Stimulated activated naive B cell treated with anti-CD40 and anti-IgM and Interleukin-4, amounts not matched to agents 10 μg/mL and 1 μg/mL and 100 μg/mL, for 72 hours (primary cell): ENCODE data around the gene PRMT7.

ENCODE experiments used
- ATAC-seq, 2 donors: fragments of 150-1000 bp; cut with Tn5 transposase; replicated peaks; 2 replicates each; pipeline ENCODE4 v1.10.0; 2021; ENCODE audit warnings: moderate library complexity in 1 of 2
- DNase-seq: peaks from one replicate; pipeline ENCODE4 v3.0.0; 2021
- H3K27ac Mint-ChIP-seq: one replicate; pipeline ENCODE4 v1.8.0; 2022; ENCODE audit warnings: mild to moderate bottlenecking, mixed read lengths
- H3K27me3 Mint-ChIP-seq, 2 donors: one replicate each; pipeline ENCODE4 v1.8.0; 2022; ENCODE audit warnings: mixed read lengths in 2 of 2
- H3K36me3 Mint-ChIP-seq, 2 donors: one replicate each; pipeline ENCODE4 v1.8.0; 2022; ENCODE audit warnings: mixed read lengths in 2 of 2, mild to moderate bottlenecking in 1 of 2
- H3K4me1 Mint-ChIP-seq, 2 donors: one replicate each; pipeline ENCODE4 v1.8.0; 2022; ENCODE audit warnings: mixed read lengths in 2 of 2, mild to moderate bottlenecking in 1 of 2
- H3K4me3 Mint-ChIP-seq, 2 donors: one replicate each; pipeline ENCODE4 v1.8.0; 2022; ENCODE audit warnings: mild to moderate bottlenecking in 2 of 2, mixed read lengths in 2 of 2, moderate library complexity in 1 of 2
- H3K9me3 Mint-ChIP-seq, 2 donors: one replicate each; pipeline ENCODE4 v1.8.0; 2022; ENCODE audit warnings: mixed read lengths in 2 of 2, mild to moderate bottlenecking in 1 of 2

Gene PRMT7

DNA sequence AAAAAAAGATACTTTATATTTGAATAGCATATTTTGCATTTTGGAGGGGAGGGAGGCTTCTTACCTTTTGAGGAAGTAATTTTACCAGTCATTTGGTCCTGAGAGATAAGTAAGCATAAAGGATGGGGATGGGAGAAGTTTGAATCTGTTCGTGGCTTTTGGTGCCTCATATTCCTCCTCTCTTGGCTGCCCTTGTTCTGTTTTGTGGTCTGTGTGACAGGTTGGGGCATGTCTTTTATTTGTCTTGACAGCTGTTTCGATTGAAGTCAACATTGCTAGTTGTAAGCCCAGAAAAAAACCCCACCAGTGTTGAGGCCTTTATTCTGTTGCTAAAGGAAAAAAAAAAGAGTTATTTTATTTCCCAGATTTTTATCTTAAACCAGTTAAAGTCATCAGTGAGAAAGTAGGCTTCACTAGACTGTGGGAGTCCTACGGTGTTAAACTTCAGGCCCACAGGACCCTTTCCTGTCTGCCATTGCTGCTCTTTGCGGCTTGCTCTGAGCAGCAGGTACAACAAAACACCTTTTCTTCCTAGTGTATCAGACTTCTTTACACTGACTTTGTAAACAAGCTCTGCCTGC, 35.1 kb upstream of the PRMT7 start:
- H3K9me3 Mint-ChIP-seq = no peaks in the 10 kb centered on the region
- H3K4me1 Mint-ChIP-seq = peaks cover 35 to 60% of the 10 kb centered on the region in 2 donors
- H3K4me3 Mint-ChIP-seq = peak overlapping the region in 1 of 2 donors; percentile 63
- DNase-seq = peak; percentile 54
- H3K27me3 Mint-ChIP-seq = no peaks in the 10 kb centered on the region
- H3K27ac Mint-ChIP-seq = peak overlapping the region; percentile 65
- peak; percentile 99 for ATAC-seq
- H3K36me3 Mint-ChIP-seq = peaks cover 38 to 43% of the 10 kb centered on the region in 2 donors

DNA sequence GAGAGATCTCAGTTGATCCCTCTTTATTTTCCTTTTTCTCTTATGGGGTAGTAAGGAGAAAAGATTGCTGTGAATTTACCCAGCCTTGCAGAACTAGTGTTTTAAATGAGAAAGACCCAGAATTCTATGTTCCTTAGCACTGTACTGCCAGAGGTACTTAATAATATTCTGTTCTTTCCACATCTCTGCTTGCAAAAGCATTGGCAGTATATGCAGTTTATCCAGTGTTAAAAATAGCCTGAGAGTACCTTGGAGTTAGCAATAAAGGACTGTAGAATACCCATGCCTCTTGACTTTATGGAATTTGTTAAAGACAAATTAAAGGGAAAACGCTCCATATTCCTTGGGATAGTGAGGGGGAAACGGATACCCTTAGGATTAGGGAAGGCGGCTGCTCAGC, 34.6 kb upstream of the PRMT7 start:
- ATAC-seq = no peak
- Mint-ChIP-seq H3K36me3 (peaks cover 41 to 45% of the 10 kb centered on the region in 2 donors), H3K4me1 (peaks cover 37 to 60% of the 10 kb centered on the region in 2 donors), H3K27ac (peak overlapping the region; percentile 37), H3K4me3 (peak overlapping the region in 1 of 2 donors; percentile 63), H3K27me3 (no peaks in the 10 kb centered on the region), H3K9me3 (no peaks in the 10 kb centered on the region)
- DNase-seq = no peak

DNA sequence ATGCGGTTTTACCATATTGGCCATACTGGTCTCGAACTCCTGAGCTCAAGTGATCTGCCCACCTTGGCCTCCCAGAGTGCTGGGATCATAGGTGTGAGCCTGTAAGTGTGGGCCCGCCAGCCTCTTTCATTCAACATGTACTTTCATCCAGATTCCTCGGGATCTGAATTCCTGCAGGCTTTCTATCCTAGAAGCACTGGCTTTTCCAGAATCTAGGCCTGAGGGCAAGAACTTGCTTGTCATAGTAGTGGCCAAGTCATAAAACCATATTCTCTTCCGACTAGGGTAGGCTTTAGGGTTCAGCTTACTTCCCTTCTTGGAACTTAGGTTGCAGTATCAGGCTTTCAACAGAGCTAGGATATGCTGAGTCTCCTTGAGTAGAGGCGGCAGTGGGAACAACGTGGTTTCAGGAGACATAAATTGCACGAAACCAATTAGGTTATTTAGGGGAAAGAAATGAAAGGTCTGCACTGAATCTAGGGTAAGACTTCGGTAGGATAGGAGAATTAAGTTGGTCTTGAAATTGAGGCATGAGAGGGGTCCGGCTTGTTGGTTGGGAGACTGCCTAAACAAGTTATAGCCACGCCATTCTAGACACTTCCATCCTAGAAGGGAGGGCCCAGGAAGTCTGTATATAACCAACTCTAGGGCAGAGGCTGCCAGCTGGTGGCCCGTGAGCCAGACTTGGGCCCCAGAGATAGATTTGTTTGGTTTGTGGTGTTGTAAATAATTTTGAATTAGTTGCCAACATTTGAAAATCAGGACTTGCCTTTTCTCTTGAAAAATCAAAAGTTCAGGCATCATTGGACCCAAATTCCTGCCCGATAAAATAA, 30.9 kb upstream of the PRMT7 start:
- Mint-ChIP-seq H3K4me3 (no peak overlapping the region), H3K9me3 (no peaks in the 10 kb centered on the region), H3K4me1 (peaks cover 38 to 62% of the 10 kb centered on the region in 2 donors), H3K27ac (peak overlapping the region; percentile 28), H3K36me3 (peaks cover 35 to 36% of the 10 kb centered on the region in 2 donors), H3K27me3 (no peaks in the 10 kb centered on the region)
- DNase-seq = no peak
- no peak for ATAC-seq

DNA sequence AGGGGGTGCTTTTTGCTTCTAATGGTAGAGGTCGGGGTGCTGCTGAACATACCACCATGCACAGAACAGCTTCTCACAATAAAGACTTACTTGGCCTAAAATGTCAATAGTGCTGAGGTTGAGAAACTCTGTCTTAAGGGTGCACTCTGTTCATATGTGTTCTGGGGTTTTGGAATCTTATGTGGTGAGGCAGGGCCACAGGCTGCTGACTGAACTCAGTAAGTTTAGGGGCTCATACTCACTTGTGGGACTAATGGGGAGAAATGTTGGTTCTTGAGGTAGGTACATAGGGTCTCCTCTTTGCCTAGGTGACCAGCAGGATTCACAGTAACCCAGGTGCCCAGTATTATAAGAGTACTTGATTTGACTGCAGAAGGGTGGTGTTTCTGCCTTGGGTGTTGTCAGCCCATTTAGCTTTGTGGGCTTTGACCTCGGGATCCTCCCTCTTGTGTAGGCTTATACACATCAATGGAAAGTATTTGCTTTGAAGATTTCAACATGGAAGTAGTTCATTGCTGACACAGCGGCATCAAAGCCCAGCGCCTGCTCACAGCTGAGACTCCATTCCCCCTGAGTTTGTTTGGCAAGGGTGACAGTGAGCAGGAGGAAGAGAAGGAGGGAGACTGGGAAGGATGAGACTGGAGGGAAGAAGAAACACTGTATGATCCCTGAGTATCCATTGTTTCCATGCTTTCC, 29.3 kb upstream of the PRMT7 start:
- H3K4me1 Mint-ChIP-seq = peaks cover 40 to 63% of the 10 kb centered on the region in 2 donors
- no peaks in the 10 kb centered on the region for H3K9me3 Mint-ChIP-seq
- peak overlapping the region; percentile 91 for H3K27ac Mint-ChIP-seq
- H3K4me3 Mint-ChIP-seq = peak overlapping the region; percentile 37 to 66
- ATAC-seq (no peak), DNase-seq (no peak)
- H3K27me3 Mint-ChIP-seq = no peaks in the 10 kb centered on the region
- peaks cover 35 to 40% of the 10 kb centered on the region in 2 donors for H3K36me3 Mint-ChIP-seq

DNA sequence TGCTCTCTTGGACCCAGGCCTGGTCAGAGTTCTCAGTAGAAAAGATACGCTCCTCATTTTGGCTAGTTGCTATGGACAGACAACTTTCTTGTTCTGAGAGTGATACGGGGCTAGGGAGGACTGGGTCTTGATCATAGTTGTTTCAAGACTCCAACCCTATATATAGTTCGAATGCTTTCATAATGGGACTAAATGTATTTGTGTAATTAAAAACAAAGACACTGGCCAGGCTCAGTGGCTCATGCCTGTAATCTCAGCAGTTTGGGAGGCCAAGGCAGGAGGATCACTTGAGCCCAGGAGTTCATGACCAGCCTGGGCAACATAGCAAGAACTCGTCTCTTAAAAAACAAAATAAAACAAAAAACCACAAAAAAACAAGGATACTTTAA, 28.8 kb upstream of the PRMT7 start:
- DNase-seq = no peak
- peaks cover 0 to 2% of the 10 kb centered on the region in 2 donors for H3K9me3 Mint-ChIP-seq
- peaks cover 43 to 69% of the 10 kb centered on the region in 2 donors for H3K4me1 Mint-ChIP-seq
- H3K27me3 Mint-ChIP-seq = no peaks in the 10 kb centered on the region
- peak overlapping the region; percentile 37 to 66 for H3K4me3 Mint-ChIP-seq
- peaks cover 40 to 43% of the 10 kb centered on the region in 2 donors for H3K36me3 Mint-ChIP-seq
- H3K27ac Mint-ChIP-seq = peak overlapping the region; percentile 91
- ATAC-seq = no peak

DNA sequence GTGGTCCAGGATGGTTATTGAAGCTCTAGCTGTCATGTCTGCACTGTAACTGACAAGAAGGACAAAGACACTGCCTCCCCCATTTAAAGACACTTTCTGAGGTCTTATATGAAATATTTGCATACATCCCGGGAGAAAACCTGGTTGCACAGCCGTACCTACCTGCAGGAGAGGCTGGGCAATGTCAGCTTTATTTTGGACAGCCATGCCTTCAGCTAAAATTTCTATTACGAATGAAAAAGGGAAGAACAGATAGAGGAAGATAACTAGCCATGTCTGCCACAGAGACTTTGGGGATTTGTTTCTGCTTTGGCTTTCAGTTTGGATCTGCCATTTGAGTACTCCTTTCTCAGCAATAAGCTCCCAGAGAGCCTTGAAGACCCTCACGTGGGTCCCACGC, 27.5 kb upstream of the PRMT7 start:
- H3K27me3 Mint-ChIP-seq = no peaks in the 10 kb centered on the region
- peak overlapping the region; percentile 76 for H3K27ac Mint-ChIP-seq
- ATAC-seq (no peak), DNase-seq (no peak)
- H3K4me1 Mint-ChIP-seq = peaks cover 52 to 82% of the 10 kb centered on the region in 2 donors
- peak overlapping the region; percentile 74 to 81 for H3K4me3 Mint-ChIP-seq
- peaks cover 0 to 2% of the 10 kb centered on the region in 2 donors for H3K9me3 Mint-ChIP-seq
- peaks cover 51 to 54% of the 10 kb centered on the region in 2 donors for H3K36me3 Mint-ChIP-seq

DNA sequence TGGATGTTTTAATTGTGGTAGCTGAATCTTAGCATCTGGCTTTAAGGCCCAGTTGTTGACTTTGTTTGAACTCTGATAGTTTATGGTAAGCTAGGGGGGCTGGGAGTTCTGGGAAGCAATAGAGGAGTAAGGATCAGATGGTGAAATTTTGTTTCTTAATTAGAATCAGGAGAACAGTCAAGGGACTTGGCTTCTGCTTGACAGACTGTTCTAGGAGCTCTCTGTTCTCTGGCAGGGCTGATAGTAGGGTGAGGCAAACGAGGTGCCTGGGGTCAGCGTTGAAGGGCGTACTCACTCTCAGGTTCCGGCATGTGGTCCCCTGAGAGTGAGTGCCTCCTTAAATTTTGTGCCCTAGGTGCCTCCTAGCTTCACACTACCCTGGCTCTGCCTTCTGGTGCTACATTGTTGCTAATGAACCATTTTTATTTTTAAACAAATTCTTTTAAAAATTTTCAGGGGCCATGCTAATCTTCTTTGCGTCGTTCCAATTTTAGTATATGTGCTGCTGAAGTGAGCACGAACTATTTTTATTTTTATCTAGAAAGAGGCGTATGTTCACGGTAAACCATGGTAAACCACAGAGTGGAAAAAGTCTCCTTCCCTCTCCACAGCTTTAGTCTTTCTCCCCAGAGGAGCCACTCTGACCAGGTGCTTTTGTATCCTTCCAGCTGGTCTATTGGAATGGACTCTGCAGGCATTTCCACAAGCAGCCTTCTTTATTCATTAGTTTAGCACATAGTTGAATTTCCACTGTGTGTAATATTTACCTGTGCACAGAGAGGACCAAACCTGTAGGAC, 26.8 kb upstream of the PRMT7 start:
- ATAC-seq (peak; percentile 72 to 73), DNase-seq (peak; percentile 51)
- peak overlapping the region; percentile 76 for H3K27ac Mint-ChIP-seq
- peaks cover 0 to 2% of the 10 kb centered on the region in 2 donors for H3K9me3 Mint-ChIP-seq
- peak overlapping the region; percentile 74 to 81 for H3K4me3 Mint-ChIP-seq
- no peaks in the 10 kb centered on the region for H3K27me3 Mint-ChIP-seq
- H3K36me3 Mint-ChIP-seq = peaks cover 51 to 54% of the 10 kb centered on the region in 2 donors
- H3K4me1 Mint-ChIP-seq = peaks cover 52 to 86% of the 10 kb centered on the region in 2 donors

DNA sequence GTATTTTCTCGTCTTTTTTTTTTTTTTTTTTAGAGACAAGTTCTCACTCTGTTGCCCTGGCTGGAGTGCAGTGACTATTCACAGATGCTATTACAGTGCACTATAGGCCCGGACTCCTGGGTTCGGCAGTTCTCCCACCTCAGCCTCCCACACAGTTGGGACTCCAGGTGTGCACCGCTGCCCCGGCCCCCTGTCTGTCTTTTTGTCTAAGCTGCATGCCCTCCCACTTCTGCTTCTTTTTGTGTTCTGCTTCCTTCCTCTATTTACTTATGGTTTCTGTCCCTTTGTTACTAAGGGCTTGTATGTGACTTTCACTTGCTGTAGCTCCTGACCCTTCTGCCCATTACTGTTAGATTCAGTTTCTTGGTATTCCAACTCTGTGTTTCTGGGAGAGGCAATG, 26.0 kb upstream of the PRMT7 start:
- DNase-seq = peak; percentile 79
- H3K4me3 Mint-ChIP-seq = peak overlapping the region; percentile 54 to 81
- H3K27ac Mint-ChIP-seq = peak overlapping the region; percentile 76
- ATAC-seq = peak; percentile 69 to 71
- peaks cover 48 to 53% of the 10 kb centered on the region in 2 donors for H3K36me3 Mint-ChIP-seq
- peaks cover 0 to 2% of the 10 kb centered on the region in 2 donors for H3K9me3 Mint-ChIP-seq
- no peaks in the 10 kb centered on the region for H3K27me3 Mint-ChIP-seq
- H3K4me1 Mint-ChIP-seq = peaks cover 60 to 92% of the 10 kb centered on the region in 2 donors

DNA sequence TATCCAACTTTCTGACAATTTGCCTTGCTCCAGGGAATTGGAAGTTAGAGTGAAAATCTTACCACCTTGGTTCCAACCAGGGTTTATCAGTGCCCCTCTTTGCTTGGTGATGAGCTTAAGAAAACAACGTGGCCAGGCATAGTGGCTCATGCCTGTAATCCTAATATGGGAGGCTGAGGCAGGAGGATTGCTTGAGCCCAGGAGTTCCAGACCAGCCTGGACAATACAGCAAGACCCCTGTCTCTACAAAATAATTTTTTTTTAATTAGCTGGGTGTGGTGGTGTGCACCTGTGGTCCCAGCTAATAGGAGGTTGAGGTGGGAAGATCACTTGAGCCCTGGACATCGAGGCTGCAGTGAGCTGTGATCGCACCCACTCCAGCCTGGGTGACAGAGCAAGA, 25.1 kb upstream of the PRMT7 start:
- peaks cover 53 to 59% of the 10 kb centered on the region in 2 donors for H3K36me3 Mint-ChIP-seq
- peak overlapping the region; percentile 76 for H3K27ac Mint-ChIP-seq
- H3K4me3 Mint-ChIP-seq = peak overlapping the region; percentile 53 to 58
- DNase-seq (no peak), ATAC-seq (no peak)
- H3K4me1 Mint-ChIP-seq = peaks cover 63 to 97% of the 10 kb centered on the region in 2 donors
- H3K27me3 Mint-ChIP-seq = no peaks in the 10 kb centered on the region
- peaks cover 0 to 2% of the 10 kb centered on the region in 2 donors for H3K9me3 Mint-ChIP-seq

DNA sequence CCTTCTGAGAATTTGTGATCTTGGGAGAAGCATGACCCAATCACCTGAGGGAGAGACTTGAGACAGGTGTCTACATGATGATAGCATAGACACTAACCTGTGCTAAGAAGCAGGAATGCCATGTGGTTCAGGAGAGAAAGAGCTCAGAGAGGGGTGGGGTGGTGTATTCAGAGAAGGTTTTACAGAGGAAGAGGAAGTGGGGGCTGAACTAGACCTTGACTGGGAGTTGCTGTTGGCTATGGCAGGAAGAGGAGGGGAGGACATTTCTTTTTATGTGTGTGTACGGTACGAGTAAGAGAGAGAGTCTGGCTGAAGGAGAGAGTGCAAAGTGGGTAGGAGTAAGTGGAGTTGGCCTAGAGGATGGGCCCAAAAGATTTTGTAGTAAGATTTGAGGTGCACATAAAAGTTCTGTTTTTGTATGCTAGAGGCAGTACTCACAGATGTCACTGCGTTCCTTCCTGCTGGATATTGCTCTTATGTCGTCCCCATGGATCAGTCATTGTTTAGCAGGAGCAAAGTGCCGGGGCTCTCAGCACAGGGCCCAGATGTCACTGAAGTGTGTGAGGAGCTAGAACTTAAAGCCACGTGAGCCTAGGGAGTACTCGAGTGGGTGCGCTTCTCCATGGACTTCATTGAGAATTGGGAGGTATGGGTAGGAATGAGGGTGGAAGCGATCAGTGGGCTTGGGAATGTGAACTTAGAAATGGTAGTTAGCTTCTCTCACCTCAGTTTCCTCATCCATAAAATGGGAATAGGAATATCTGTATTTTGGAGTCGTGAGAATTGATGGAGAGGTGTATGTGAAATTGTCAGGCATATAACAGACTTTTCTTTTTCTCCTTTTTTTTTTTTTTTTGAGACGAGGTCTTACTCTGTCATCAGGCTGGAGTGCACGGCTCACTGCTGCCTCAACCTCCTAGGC, 24.4 kb upstream of the PRMT7 start:
- Mint-ChIP-seq H3K36me3 (peaks cover 50 to 59% of the 10 kb centered on the region in 2 donors), H3K27ac (peak overlapping the region; percentile 76), H3K27me3 (no peaks in the 10 kb centered on the region), H3K4me1 (peaks cover 64 to 97% of the 10 kb centered on the region in 2 donors), H3K4me3 (peak overlapping the region; percentile 53 to 58), H3K9me3 (peaks cover 0 to 2% of the 10 kb centered on the region in 2 donors)
- DNase-seq (no peak), ATAC-seq (no peak)

DNA sequence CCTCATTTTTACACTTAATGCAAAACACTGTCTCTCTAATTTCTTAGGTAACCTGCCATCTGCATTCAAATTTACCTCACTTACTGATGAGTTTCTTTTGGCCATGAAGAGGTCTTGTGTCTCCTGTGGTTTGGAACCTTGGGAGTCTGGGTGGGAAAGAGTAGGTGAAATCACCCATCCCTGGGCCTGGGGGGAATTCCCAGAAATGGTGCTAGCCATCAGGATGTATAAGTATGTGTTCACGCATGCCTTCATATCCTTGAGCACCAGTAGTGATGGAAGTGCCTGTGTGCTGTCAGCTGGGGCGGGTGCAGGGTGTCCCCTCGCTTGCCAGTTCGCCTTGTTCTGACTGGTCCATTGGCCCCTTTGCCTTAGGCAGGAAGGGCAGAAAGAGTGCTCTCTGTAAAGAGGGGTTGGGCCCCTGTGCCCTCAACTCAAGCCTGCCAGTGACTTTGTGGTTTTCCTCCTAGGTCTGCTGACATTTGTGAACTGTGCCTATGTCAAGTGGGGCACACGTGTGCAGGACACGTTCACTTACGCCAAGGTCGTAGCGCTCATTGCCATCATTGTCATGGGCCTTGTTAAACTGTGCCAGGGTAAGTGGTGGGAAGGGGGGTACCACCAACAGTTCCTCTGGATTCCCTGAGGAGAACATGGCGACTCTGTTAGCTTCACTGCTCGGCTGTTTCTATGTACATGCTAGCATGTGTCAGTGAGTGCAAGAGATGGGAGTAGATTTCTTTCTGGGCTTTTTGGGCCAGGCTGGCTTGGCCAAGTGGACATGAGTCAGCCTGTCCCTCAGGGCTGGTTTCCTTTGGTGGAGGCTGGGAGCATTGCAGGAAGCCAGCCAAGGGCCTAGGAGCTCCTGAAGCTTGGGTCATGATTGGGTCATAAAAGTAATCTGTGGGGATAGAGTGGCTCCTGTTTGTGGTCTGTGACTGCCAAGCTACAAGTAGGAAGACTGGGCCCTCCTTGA, 23.3 kb upstream of the PRMT7 start:
- DNase-seq = no peak
- Mint-ChIP-seq H3K9me3 (peaks cover 0 to 2% of the 10 kb centered on the region in 2 donors), H3K4me1 (peaks cover 61 to 94% of the 10 kb centered on the region in 2 donors), H3K4me3 (peak overlapping the region; percentile 22 to 52), H3K27ac (peak overlapping the region; percentile 80), H3K36me3 (peaks cover 45 to 56% of the 10 kb centered on the region in 2 donors), H3K27me3 (no peaks in the 10 kb centered on the region)
- peak in 1 of 2 donors; percentile 0 for ATAC-seq

DNA sequence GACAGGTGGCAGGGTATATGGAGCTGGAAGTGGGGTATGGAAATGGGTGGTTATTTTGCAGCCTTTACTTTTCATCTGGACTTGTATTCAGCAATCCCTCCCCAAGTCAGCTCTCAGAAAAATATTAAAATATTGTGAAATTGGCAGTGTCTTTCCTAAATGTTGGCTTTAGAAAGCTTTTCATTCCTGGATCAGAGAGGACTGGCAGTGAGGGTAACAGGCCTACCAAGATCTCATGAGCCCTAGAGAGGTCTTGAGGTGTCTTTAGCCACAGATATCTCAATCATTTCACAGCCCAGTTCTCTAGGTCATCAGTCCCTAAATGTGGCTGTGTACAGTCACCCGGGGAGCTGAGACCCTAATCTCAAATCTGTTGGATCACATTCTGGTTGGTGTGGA, 22.6 kb upstream of the PRMT7 start:
- peak overlapping the region; percentile 80 for H3K27ac Mint-ChIP-seq
- H3K4me3 Mint-ChIP-seq = no peak overlapping the region
- peaks cover 0 to 2% of the 10 kb centered on the region in 2 donors for H3K9me3 Mint-ChIP-seq
- ATAC-seq = no peak
- H3K27me3 Mint-ChIP-seq = no peaks in the 10 kb centered on the region
- H3K36me3 Mint-ChIP-seq = peaks cover 44 to 57% of the 10 kb centered on the region in 2 donors
- no peak for DNase-seq
- H3K4me1 Mint-ChIP-seq = peaks cover 56 to 87% of the 10 kb centered on the region in 2 donors
